HG02798 (cell line): ENCODE measurements around the gene MYF6.

Experiments used
- ATAC-seq: cut with Tn5 transposase; IDR thresholded peaks from one replicate; pipeline ENCODE4 v1.9.1; 2021; ENCODE audit warnings: mild to moderate bottlenecking; ENCODE audit not compliant: unreplicated experiment, poor library complexity

Gene MYF6

GRCh38 chr12:80702889-80703805 is 4.3 kb upstream of the MYF6 start:
- peak; percentile 90 for ATAC-seq

DNA sequence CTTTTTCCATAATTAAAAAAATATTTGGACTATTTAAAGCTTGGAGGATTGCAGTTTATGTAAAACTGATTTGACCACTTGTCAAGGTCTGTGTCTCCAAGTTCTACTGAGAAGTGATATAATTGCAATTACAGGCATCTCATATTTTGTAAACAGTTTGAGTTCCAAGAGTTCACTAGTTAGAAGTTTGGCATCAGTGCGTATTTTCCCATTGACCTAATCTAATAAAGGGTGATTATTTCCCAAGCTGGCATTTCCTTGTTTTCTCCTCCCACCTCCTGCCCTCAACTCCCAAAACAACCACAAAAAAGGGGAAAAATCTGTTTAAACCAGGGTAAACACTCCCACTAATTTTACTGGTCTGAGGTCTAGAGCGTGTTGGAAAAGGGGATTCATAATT is 3.0 kb upstream of the MYF6 start:
- ATAC-seq, result no peak

DNA sequence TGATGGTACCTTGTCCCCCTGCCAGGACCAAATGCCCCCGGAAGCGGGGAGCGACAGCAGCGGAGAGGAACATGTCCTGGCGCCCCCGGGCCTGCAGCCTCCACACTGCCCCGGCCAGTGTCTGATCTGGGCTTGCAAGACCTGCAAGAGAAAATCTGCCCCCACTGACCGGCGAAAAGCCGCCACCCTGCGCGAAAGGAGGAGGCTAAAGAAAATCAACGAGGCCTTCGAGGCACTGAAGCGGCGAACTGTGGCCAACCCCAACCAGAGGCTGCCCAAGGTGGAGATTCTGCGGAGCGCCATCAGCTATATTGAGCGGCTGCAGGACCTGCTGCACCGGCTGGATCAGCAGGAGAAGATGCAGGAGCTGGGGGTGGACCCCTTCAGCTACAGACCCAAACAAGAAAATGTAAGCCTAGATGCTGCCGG is 410 bp downstream of the MYF6 start:
- ATAC-seq, result no peak

DNA sequence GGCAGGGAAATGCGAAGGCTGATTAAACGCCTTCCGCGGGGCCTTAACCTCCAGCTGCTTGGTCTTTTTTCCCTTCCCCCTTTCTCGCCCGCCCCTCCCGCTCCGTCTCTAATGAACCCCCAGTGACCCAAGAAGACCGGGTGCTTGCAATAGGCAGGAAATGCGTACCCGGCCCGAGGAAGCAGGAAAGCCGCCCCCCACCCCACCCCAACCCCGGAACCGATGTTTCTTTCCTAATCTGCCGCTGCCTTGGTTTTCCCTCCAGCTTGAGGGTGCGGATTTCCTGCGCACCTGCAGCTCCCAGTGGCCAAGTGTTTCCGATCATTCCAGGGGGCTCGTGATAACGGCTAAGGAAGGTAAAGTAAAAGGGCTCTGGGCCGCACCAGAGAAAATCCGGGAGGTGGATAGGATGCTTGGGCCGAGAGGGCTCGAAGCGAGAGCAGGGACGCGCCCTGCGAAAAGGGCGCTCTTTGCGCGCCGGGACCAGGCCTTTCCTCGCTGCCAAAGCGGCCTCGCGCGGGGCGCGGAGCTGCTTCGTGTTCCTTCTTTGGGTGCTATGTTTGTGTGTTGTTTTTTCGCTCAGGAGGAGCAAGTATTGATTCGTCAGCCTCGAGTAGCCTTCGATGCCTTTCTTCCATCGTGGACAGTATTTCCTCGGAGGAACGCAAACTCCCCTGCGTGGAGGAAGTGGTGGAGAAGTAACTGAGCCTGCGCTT is 983 bp downstream of the MYF6 start:
- no peak for ATAC-seq

- ATAC-seq, result no peak
These were observed 1.5 kb downstream of the MYF6 start for GRCh38 chr12:80708975-80709328.

DNA sequence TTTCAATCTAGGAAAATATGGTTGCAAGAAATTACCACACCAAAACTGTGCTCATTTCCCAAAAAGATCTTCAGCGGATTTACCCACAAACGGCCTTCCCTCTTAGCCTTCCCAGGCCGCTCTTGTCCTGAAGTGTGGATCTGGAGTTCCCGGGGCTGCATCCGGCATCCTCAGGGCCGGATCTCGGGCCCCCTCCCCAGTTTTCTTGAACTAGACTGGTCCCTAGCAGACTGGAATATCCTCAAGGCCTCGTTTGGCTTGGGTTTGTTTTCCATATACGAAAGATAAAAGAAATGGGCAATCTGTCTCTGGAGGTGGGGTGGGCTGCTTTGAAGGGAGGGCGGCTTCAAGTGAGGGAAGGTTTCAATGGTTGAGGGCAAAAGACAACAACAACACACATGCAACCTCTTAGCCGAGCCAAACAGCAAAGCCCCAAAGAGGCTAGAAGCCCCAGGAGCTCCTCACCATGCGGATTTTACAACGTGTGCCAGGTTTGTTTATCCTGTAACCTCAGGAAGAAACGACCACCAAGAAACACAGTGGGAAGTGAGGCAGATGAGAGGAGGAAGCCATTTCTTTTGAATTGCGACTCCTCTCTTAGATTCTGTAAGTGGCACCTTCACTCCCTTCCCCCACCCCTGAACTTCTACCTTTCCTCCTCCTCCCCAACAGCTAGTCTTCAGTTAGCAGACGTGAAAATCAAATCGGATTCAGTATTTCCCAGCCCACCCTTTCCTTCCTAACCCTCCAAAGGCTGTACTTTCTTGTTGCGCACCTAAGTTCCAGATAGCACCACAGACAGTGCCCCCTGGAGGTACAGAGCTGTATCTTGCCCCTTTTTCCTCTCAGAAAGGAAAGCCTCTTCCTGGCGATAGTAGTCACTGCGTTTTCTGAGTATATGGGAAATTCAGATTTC is 2.6 kb downstream of the MYF6 start:
- peak; percentile 67 for ATAC-seq

- ATAC-seq, result peak; percentile 16
These were observed 3.5 kb downstream of the MYF6 start for GRCh38 chr12:80710727-80711449.

DNA sequence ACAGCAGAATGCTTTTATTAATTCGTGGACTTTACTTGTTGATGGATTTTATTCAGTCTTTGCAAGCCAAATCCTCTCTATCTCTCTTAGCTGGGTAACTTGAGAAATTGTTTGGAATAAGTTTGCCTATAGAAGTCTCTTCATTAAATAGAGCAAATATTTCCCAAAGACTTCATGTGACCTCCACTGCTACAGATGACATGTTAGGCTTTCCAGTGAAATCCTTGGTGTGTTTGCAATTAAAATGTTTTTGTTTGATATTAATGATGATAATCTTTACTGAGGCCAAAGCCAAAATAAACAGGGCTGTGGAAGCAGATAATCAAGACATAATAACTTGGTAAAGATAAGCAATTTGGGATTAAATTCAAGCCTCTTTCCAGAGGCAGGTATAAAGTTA is 4.4 kb downstream of the MYF6 start:
- no peak for ATAC-seq

GRCh38 chr12:80712866-80713265 is 5.4 kb downstream of the MYF6 start:
- ATAC-seq, result no peak

GRCh38 chr12:80713419-80713818 is 6.0 kb downstream of the MYF6 start:
- no peak for ATAC-seq

DNA sequence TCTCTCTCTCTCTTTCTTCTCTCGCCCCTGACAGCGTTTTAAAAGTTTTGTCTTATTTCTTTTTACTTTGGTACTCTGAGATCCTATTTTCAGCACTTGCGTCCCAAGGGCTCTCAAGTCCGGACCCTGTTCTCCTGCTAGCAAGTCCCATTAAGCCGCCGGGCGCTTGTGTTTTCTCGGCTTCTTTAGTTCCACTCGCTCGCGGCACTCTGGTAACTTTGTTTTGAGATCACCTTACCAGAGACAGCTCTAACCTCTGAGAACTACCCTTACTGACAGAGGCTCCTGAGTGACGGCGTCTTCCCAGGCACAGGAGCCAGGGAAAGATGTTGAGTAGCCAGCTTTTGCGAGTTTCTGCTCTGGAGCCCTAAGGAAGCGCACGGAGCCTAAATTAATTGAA is 6.6 kb downstream of the MYF6 start:
- ATAC-seq, result no peak

DNA sequence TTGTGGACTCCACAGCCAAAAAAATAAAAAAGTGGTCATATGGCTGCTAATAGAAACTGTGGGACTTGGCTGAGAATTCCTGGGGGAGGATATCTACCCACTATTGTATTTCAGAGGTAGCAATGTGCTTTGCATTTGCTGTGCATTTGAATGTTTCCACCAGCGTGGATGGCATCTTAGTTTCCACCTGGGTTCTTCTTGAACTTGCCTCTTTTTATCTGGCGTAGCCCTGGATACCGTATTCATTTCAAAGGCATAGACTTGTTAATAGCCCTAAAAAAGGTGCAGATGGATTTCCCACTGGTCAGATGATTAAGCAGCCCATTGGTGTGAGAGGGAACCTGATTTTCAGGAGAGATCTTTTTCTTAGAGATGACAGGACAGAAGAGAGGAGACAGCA is 7.4 kb downstream of the MYF6 start:
- no peak for ATAC-seq

DNA sequence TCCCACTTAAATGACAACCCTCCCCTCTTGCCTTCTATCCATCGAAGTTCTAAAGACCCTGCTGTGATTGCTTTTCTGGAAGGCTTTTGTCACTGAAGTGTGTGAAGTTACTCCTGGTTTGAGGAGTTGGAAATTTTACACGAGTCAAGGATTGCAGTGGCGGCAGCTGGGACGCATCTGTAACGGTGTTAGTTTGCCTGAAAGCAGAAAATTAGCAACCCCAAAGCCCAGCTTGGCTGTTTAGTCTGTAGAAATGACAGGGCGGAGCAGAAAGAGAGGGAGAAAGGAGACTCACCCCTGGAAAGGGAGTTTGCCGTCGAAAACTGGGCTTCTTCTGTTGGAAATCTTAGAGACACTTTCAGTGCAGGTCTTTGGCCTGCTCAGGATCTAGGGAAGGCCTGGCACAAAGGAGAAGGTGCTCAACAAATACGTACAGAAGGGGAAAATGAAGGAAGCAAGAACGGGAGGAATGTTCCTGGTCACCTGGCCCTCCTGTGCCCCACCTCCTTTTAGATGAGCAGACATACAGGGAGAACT is 8.3 kb downstream of the MYF6 start:
- no peak for ATAC-seq

- no peak for ATAC-seq
These were observed 9.4 kb downstream of the MYF6 start, which contains the start of gene MYF5 for GRCh38 chr12:80716696-80717469. TSS of gene MYF5 (plus strand) at chr12:80716912. CDS start at chr12:80717064, 152 bp downstream.

GRCh38 chr12:80717856-80718255 is 10.4 kb downstream of the MYF6 start:
- ATAC-seq, result no peak

DNA sequence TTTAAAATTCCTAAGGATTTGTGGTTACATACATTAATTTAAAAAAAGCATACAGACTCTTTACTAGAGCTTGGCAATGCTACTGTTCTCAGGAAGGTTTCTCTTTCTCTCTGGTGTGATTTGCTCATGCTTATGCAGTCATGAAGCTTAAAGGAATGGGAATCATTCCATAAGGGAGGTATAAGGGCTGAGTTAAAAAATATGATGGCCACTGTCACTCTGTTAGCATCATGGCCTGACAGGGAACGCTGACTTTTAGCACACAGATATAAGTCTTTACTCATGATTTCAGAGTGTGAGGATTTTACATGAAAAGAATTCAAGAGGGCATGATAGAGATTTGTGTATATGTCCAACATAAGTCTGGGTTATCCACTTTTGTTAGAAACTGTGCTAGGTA is 13.1 kb downstream of the MYF6 start:
- ATAC-seq, result no peak

DNA sequence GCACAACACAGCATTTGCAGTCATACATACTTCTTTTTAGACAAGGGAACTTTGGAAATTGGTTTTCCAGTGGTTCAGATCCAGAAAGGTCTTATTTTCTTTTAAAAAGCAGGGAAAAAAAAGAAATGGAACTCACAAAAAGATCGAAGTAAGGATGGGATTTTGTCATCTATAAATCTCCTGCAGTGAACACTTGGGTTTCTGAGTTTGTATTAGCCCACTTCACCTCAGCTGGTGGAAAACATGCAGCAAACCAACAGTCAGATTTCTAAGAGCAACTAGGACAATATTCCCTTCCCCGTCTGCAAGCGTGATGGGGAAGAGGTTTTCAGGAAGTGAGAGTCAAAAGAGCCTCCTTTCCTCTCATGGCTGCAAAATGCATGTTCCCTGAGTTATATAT is 13.9 kb downstream of the MYF6 start:
- ATAC-seq, result no peak

DNA sequence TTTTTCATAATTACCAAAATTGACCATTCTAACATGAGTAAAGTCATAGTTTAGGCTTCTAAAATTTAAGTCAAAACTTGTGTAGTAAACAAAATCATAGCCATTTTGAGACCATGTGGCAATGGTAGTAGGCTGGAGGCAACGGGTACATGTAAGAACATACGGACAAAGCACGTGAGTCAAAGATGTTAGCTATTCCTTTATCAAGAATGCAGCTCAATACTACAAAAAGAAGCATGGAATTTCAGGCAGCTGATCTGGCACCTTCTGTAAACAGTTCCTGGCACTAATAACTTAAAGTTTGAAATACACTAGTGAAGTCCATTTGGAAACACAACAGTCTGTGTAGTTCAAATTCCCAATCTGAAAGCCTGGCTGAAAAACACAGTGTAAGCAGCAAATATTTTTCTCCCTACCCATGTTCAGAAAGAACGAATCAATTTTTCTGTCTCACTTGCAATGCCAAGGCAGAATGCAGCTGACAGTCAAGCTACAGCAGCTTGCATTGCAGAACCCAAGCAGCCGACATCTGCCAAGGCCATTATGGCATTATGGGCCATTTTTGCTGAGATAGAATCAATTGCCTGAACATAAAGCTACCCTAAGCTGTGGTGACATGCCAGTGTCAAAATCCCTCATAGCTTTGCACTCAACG is 38.5 kb downstream of the MYF6 start:
- ATAC-seq, result no peak
